ENCODE data around the gene LMLN.

- TF ChIP-seq GABPA (IDR thresholded peaks at IDR 0.05; ENCODE audit: low read depth) (no peak), SIN3A (IDR thresholded peaks at IDR 0.05; ENCODE audit: borderline replicate concordance, low read depth, low read length) (no peak), CTCF (IDR thresholded peaks at IDR 0.05) (no peak), POLR2AphosphoS5 (IDR thresholded peaks at IDR 0.05; ENCODE audit: low read depth, low read length) (no peak), MXI1 (IDR thresholded peaks at IDR 0.05; ENCODE audit: low read depth, low read length) (no peak), REST (IDR thresholded peaks at IDR 0.05; ENCODE audit: low read depth, low read length) (no peak), RCOR1 (IDR thresholded peaks at IDR 0.05; ENCODE audit: low read length) (no peak), NFIC (IDR thresholded peaks at IDR 0.05; ENCODE audit: borderline replicate concordance) (no peak), YY1 (IDR thresholded peaks at IDR 0.05; ENCODE audit: low read depth) (no peak), EP300 (IDR thresholded peaks at IDR 0.05; ENCODE audit: borderline replicate concordance in 1 of 2, low read depth in 1 of 2, low read length in 1 of 2) (no peak), USF2 (IDR thresholded peaks at IDR 0.05; ENCODE audit: borderline replicate concordance, low read depth, low read length) (no peak), TAF1 (IDR thresholded peaks at IDR 0.05; ENCODE audit: borderline replicate concordance, low read depth, low read length) (no peak)
Observed at GRCh38 chr3:198088421-198088955, 128.5 kb downstream of the LMLN start.

Data from SK-N-SH (cell line).